Stimulated activated CD8-positive, alpha-beta memory T cell treated with anti-CD3 and anti-CD28 coated beads, Interleukin-15, amount 100 ng/mL, for 1 hour (primary cell): Measurements from ENCODE around the gene TBCEL.
"Not testable (repeated sequence)": the region's sequence is repeated elsewhere in the genome, so short reads cannot be mapped to it uniquely, and the experiment has no call there.

Experiments used
- DNase-seq: peaks from one replicate; pipeline ENCODE4 v3.0.0-alpha.2; 2020; ENCODE audit warnings: low read depth

TBCEL gene

GRCh38 chr11:121108413-121108812 is 84.5 kb downstream of the TBCEL start:
- no peak for DNase-seq

GRCh38 chr11:121109471-121109870 is 85.6 kb downstream of the TBCEL start:
- DNase-seq: no peak

GRCh38 chr11:121109916-121110586 is 86.1 kb downstream of the TBCEL start:
- DNase-seq: no peak

- no peak for DNase-seq
These were observed 87.2 kb downstream of the TBCEL start for GRCh38 chr11:121110871-121111724.

GRCh38 chr11:121112498-121113455 is 88.9 kb downstream of the TBCEL start:
- DNase-seq: no peak

- DNase-seq: no peak
These were observed 89.7 kb downstream of the TBCEL start for GRCh38 chr11:121113611-121114010.

GRCh38 chr11:121115024-121115423 is 91.1 kb downstream of the TBCEL start:
- DNase-seq: not testable (repeated sequence)

GRCh38 chr11:121117788-121118187 is 93.9 kb downstream of the TBCEL start:
- DNase-seq: no peak

- DNase-seq: no peak
These were observed 95.5 kb downstream of the TBCEL start for GRCh38 chr11:121119440-121119839.

- DNase-seq: no peak
These were observed 98.4 kb downstream of the TBCEL start for GRCh38 chr11:121122328-121122727.

- DNase-seq: no peak
These were observed 99.7 kb downstream of the TBCEL start for GRCh38 chr11:121123496-121124069.

GRCh38 chr11:121127809-121128208 is 103.9 kb downstream of the TBCEL start:
- DNase-seq: no peak

GRCh38 chr11:121129362-121130340 is 105.7 kb downstream of the TBCEL start:
- no peak for DNase-seq

- DNase-seq: no peak
These were observed 107.8 kb downstream of the TBCEL start for GRCh38 chr11:121131656-121132055.

- no peak for DNase-seq
These were observed 108.5 kb downstream of the TBCEL start for GRCh38 chr11:121132211-121132976.

GRCh38 chr11:121134741-121135312 is 110.9 kb downstream of the TBCEL start:
- no peak for DNase-seq

GRCh38 chr11:121137005-121137404 is 113.1 kb downstream of the TBCEL start:
- no peak for DNase-seq

GRCh38 chr11:121138259-121138658 is 114.4 kb downstream of the TBCEL start:
- DNase-seq: no peak

GRCh38 chr11:121140369-121140768 is 116.5 kb downstream of the TBCEL start:
- no peak for DNase-seq
